IMR-90 (cell line): ENCODE measurements around the gene MEIS2. TPM values are rescaled to one million over a fixed set of nuclear protein-coding genes. Genes with fewer than 3 reads are reported as not detected.

Experiments
- ATAC-seq: fragments of 200-7000 bp; cut with Tn5 transposase; 2 replicates; pipeline ENCODE4 v1.9.1; 2020; ENCODE audit warnings: low read depth, mild to moderate bottlenecking, moderate library complexity
- BruUV-seq: library from RNA; stranded (reverse); fragments of 400-500 nt; replicated peaks from 2 replicates; lab custom pipeline; 2021; lab: Mats Ljungman, UMichigan
- CTCF ChIA-PET: fragments of 300-600 bp; formaldehyde crosslinking; extraction: SDS; loops from one replicate; lab custom pipeline; 2021; ENCODE audit warnings: antibody characterized with exemption; lab: Yijun Ruan, JAX
- POLR2A ChIA-PET: fragments of 300-600 bp; sonication (Branson Sonifier 250); formaldehyde crosslinking; loops from one replicate; lab custom pipeline; 2022; ENCODE audit warnings: antibody characterized with exemption; ENCODE audit not compliant: unreplicated experiment; lab: Charles Lee
- DNase-seq: peaks from one replicate; pipeline ENCODE4 v3.0.0; 2013
- H2AFZ ChIP-seq: replicated peaks from 2 replicates; pipeline ENCODE3; 2013; ENCODE audit warnings: low read length, mild to moderate bottlenecking; ENCODE audit not compliant: poor library complexity
- H2AK5ac ChIP-seq: 2 replicates; pipeline ENCODE4 v1.6.1; 2013; ENCODE audit warnings: low read depth, low read length, inconsistent platforms
- H2AK9ac ChIP-seq: replicated peaks from 2 replicates; pipeline ENCODE3; 2013; ENCODE audit warnings: mild to moderate bottlenecking, low read depth, low read length, moderate library complexity; ENCODE audit not compliant: poor library complexity
- H2BK120ac ChIP-seq: 2 replicates; pipeline ENCODE4 v1.6.1; 2013; ENCODE audit warnings: low read depth, low read length, inconsistent platforms
- H2BK15ac ChIP-seq: 3 replicates; pipeline ENCODE4 v1.6.1; 2013; ENCODE audit warnings: low read depth, low read length, inconsistent platforms
- H2BK20ac ChIP-seq: 2 replicates; pipeline ENCODE4 v1.6.1; 2013; ENCODE audit warnings: low read depth, mild to moderate bottlenecking, inconsistent platforms, low read length, moderate library complexity
- H2BK5ac ChIP-seq: 2 replicates; pipeline ENCODE4 v1.6.1; 2013; ENCODE audit warnings: mild to moderate bottlenecking, low read depth, low read length, inconsistent platforms; ENCODE audit not compliant: poor library complexity, severe bottlenecking
- H3K14ac ChIP-seq: replicated peaks from 2 replicates; pipeline ENCODE4 v1.6.1; 2013; ENCODE audit warnings: low read depth, low read length, inconsistent platforms
- H3K18ac ChIP-seq: 2 replicates; pipeline ENCODE4 v1.6.1; 2013; ENCODE audit warnings: low read depth, low read length, control low read depth
- H3K23ac ChIP-seq: 2 replicates; pipeline ENCODE4 v1.6.1; 2013; ENCODE audit warnings: low read depth, low read length, inconsistent platforms
- H3K27ac ChIP-seq: 2 replicates; pipeline ENCODE4 v1.5.1; 2013; ENCODE audit warnings: mild to moderate bottlenecking, control low read depth, low read length; ENCODE audit not compliant: insufficient read depth
- H3K27me3 ChIP-seq: 2 replicates; pipeline ENCODE4 v1.6.1; 2013; ENCODE audit warnings: low read length; ENCODE audit not compliant: control insufficient read depth, insufficient read depth
- H3K36me3 ChIP-seq: 2 replicates; pipeline ENCODE4 v1.6.1; 2013; ENCODE audit warnings: low read length, mixed read lengths; ENCODE audit not compliant: control insufficient read depth, insufficient read depth
- H3K4ac ChIP-seq: 2 replicates; pipeline ENCODE4 v1.6.1; 2013; ENCODE audit warnings: low read depth, low read length, inconsistent platforms
- H3K4me1 ChIP-seq: 2 replicates; pipeline ENCODE4 v1.6.1; 2013; ENCODE audit warnings: low read length, mixed read lengths; ENCODE audit not compliant: control insufficient read depth, insufficient read depth
- H3K4me2 ChIP-seq: 2 replicates; pipeline ENCODE4 v1.6.1; 2013; ENCODE audit warnings: low read depth, mild to moderate bottlenecking, control low read depth, low read length, moderate library complexity
- H3K4me3 ChIP-seq: 2 replicates; pipeline ENCODE4 v1.5.1; 2013; ENCODE audit warnings: low read depth, mild to moderate bottlenecking, control low read depth, low read length, moderate library complexity; ENCODE audit not compliant: insufficient read depth
- H3K56ac ChIP-seq: 2 replicates; pipeline ENCODE4 v1.6.1; 2013; ENCODE audit warnings: low read length, inconsistent platforms; ENCODE audit not compliant: insufficient read depth; ENCODE audit errors: extremely low read depth
- H3K79me1 ChIP-seq, 2 experiments: 2 replicates each; pipeline ENCODE4 v1.6.1; 2013; ENCODE audit warnings: low read length in 2 of 2, inconsistent platforms in 1 of 2, low read depth in 1 of 2
- H3K9ac ChIP-seq: 2 replicates; pipeline ENCODE4 v1.6.1; 2013; ENCODE audit warnings: low read depth, low read length, control low read depth
- H3K9me1 ChIP-seq: 2 replicates; pipeline ENCODE4 v1.6.1; 2013; ENCODE audit warnings: low read length, inconsistent platforms; ENCODE audit not compliant: insufficient read depth
- H3K9me3 ChIP-seq: 2 replicates; pipeline ENCODE4 v1.6.1; 2013; ENCODE audit warnings: low read length; ENCODE audit not compliant: control insufficient read depth, insufficient read depth
- H4K20me1 ChIP-seq: 2 replicates; pipeline ENCODE4 v1.6.1; 2013; ENCODE audit warnings: low read length, inconsistent platforms; ENCODE audit not compliant: insufficient read depth
- H4K5ac ChIP-seq: 2 replicates; pipeline ENCODE4 v1.6.1; 2013; ENCODE audit warnings: mild to moderate bottlenecking, low read depth, low read length, control low read depth
- H4K8ac ChIP-seq, 2 experiments: 2 replicates each; pipeline ENCODE4 v1.6.1; 2013; ENCODE audit warnings: low read depth in 2 of 2, low read length in 2 of 2, control low read depth in 1 of 2, inconsistent platforms in 1 of 2
- H4K91ac ChIP-seq: 2 replicates; pipeline ENCODE4 v1.6.1; 2013; ENCODE audit warnings: low read depth, low read length, inconsistent platforms; ENCODE audit not compliant: insufficient read depth
- BHLHE40 ChIP-seq: fragments of 150-350 bp; IDR thresholded peaks from 2 replicates; pipeline ENCODE4 v1.6.1; 2016; ENCODE audit warnings: mild to moderate bottlenecking, low read depth, low read length
- CEBPB ChIP-seq: IDR thresholded peaks from 2 replicates; pipeline ENCODE4 v1.6.1; 2012; ENCODE audit warnings: low read depth, low read length, improper control_type of control experiment
- CHD1 ChIP-seq: IDR thresholded peaks from 2 replicates; pipeline ENCODE4 v1.6.1; 2012; ENCODE audit warnings: low read depth, low read length, improper control_type of control experiment
- ELK1 ChIP-seq: fragments of 150-350 bp; IDR thresholded peaks from 2 replicates; pipeline ENCODE4 v1.6.1; 2016; ENCODE audit warnings: low read depth, mild to moderate bottlenecking, low read length, moderate library complexity, borderline replicate concordance
- FOS ChIP-seq: fragments of 150-350 bp; IDR thresholded peaks from 2 replicates; pipeline ENCODE4 v1.6.1; 2016; ENCODE audit warnings: low read depth, low read length
- MAFK ChIP-seq: IDR thresholded peaks from 2 replicates; pipeline ENCODE4 v1.6.1; 2012; ENCODE audit warnings: low read depth, low read length, improper control_type of control experiment
- MAZ ChIP-seq: IDR thresholded peaks from 2 replicates; pipeline ENCODE4 v1.6.1; 2012; ENCODE audit warnings: low read depth, mild to moderate bottlenecking, low read length, improper control_type of control experiment, moderate library complexity, borderline replicate concordance
- MXI1 ChIP-seq: IDR thresholded peaks from 2 replicates; pipeline ENCODE4 v1.6.1; 2012; ENCODE audit warnings: low read depth, mild to moderate bottlenecking, low read length, moderate library complexity, borderline replicate concordance
- NFE2L2 ChIP-seq: fragments of 150-350 bp; IDR thresholded peaks from 2 replicates; pipeline ENCODE4 v1.6.1; 2016; ENCODE audit warnings: low read depth, mild to moderate bottlenecking, low read length
- POLR2A ChIP-seq: IDR thresholded peaks from 2 replicates; pipeline ENCODE4 v1.6.1; 2012; ENCODE audit warnings: mild to moderate bottlenecking, low read depth, low read length
- RAD21 ChIP-seq: IDR thresholded peaks from 2 replicates; pipeline ENCODE4 v1.6.1; 2012; ENCODE audit warnings: low read length, improper control_type of control experiment
- RCOR1 ChIP-seq: IDR thresholded peaks from 2 replicates; pipeline ENCODE4 v1.6.1; 2012; ENCODE audit warnings: mild to moderate bottlenecking, low read length, improper control_type of control experiment; ENCODE audit not compliant: insufficient replicate concordance
- RFX5 ChIP-seq: IDR thresholded peaks from 2 replicates; pipeline ENCODE4 v1.8.0; 2012; ENCODE audit warnings: low read depth, mild to moderate bottlenecking, low read length, moderate library complexity
- SMC3 ChIP-seq: fragments of 150-350 bp; IDR thresholded peaks from 2 replicates; pipeline ENCODE4 v1.6.1; 2016; ENCODE audit warnings: low read depth, mild to moderate bottlenecking, antibody characterized with exemption, low read length, moderate library complexity
- USF2 ChIP-seq: fragments of 150-350 bp; IDR thresholded peaks from 2 replicates; pipeline ENCODE4 v1.6.1; 2017; ENCODE audit warnings: mild to moderate bottlenecking, antibody characterized with exemption, low read length, low read depth
- WGBS, 2 experiments: methylation state at CpG; one replicate each; pipeline versions ENCODE4 v1.1.5 to v1.1.7; 2013; ENCODE audit warnings: missing lambda C conversion rate in 2 of 2; ENCODE audit not compliant: insufficient read length in 1 of 2; ENCODE audit errors: extremely low coverage in 2 of 2; 5-methylcytosine and 5-hydroxymethylcytosine counted together
- dilution Hi-C: fragments of 300-500 bp; cut with HindIII; formaldehyde crosslinking; loops from one replicate; pipeline ENCODE4 v1.14.3; 2018; ENCODE audit warnings: low sequenced_read_pairs; ENCODE audit not compliant: unreplicated experiment
- in situ Hi-C: fragments of 300-500 bp; cut with MboI; formaldehyde crosslinking; loops from 3 replicates; pipeline ENCODE4 v1.14.3; 2019; ENCODE audit warnings: low sequenced_read_pairs, inconsistent platforms, mixed read lengths
- intact Hi-C: fragments of 100-400 bp; cut with micrococcal nuclease; formaldehyde crosslinking; loops from 2 replicates; pipeline ENCODE4 v1.10.0; 2022
- polyA plus RNA-seq, 3 experiments: library from polyadenylated mRNA; depleted of rRNA; stranded (reverse); fragments of >200 nt; gene quantifications; 2 replicates each; pipeline ENCODE4 v1.2.3, GENCODE V29; 2012; ENCODE audit warnings: low replicate concordance in 1 of 3
- total RNA-seq: library from RNA; depleted of rRNA; stranded (reverse); fragments of >200 nt; gene quantifications from 2 replicates; pipeline ENCODE4 v1.2.3, GENCODE V29; 2012
- TF ChIP-seq, protein P1 (sequence below): conservative IDR thresholded peaks from 2 replicates; pipeline ENCODE4 v1.5.1; 2012; ENCODE audit warnings: mild to moderate bottlenecking, low read depth, low read length, improper control_type of control experiment

The MEIS2 gene
- total and polyA plus RNA-seq, 2 of the 4 experiments (the other 2 are of a cell fraction): 70.1 to 71.3 TPM

DNA sequence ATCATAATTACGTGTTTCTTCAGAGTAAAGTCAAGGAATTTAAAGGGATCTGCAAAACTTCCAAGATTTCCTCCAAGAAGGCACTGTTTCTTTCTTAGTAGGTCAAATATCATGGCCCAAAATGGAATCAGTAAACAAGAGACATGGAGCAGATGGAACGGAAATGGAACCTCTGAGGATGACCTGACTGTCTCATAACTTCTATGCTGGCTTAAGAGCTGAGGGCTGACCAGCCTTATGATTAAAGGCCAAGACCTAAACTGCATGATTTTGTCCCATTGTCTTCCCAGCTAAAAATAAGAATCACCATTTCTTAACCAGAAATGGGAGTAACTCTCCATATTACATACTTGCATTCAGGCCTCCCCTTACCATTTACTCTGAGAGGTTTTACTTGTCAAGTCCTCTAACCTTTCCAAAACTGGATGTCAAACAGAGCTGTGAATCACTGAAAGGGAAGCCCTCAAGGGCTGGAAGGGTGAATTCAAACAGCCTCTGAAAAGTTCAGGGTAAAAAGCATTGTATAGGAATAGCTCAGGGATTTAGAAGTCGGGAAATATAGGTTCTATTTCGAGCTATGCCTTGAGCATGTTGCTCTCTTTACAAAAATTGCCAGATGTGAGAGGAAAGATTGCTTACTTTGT, 103.7 kb downstream of the MEIS2 start:
- BruUV-seq: no TSS peak
- in situ Hi-C loops: no loop called here
- no peak overlapping the region for H3K4ac ChIP-seq
- no peaks in the 10 kb centered on the region for H3K9me3 ChIP-seq
- H3K27ac ChIP-seq: no peak overlapping the region
- H3K23ac ChIP-seq: no peak overlapping the region
- no peak overlapping the region for H2AK5ac ChIP-seq
- H4K5ac ChIP-seq: no peak overlapping the region
- no peak overlapping the region for H2AFZ ChIP-seq
- peaks cover 3% of the 10 kb centered on the region; the same call in 1 of the 2 replicates for H3K36me3 ChIP-seq
- H3K4me3 ChIP-seq: no peak overlapping the region
- H4K8ac ChIP-seq: no peak overlapping the region
- H2BK5ac ChIP-seq: no peak overlapping the region
- ChIA-PET CTCF (interaction anchor here (0.5 kb wide), 2 partner anchors 10 to 1481 kb away, joined by 3 to 6 read pairs; no protein-coding TSS in a partner anchor), POLR2A (no interaction called here)
- H2BK20ac ChIP-seq: no peak overlapping the region
- DNase-seq (no peak), ATAC-seq (no peak)
- H3K79me1 ChIP-seq: peaks cover 0 to 15% of the 10 kb centered on the region in 2 experiments; a peak in 3 of 4 replicates
- H3K27me3 ChIP-seq: no peaks in the 10 kb centered on the region
- H4K20me1 ChIP-seq: no peaks in the 10 kb centered on the region
- no peak overlapping the region for H4K91ac ChIP-seq
- H3K4me2 ChIP-seq: no peak overlapping the region
- TF ChIP-seq RAD21 (no peak), FOS (no peak), RFX5 (no peak), MAZ (no peak), MAFK (no peak), NFE2L2 (no peak), RCOR1 (no peak), ELK1 (no peak), SMC3 (no peak), USF2 (no peak), POLR2A (no peak), MXI1 (no peak), BHLHE40 (no peak), CEBPB (no peak), CHD1 (no peak)
- TF ChIP-seq, protein P1, sequence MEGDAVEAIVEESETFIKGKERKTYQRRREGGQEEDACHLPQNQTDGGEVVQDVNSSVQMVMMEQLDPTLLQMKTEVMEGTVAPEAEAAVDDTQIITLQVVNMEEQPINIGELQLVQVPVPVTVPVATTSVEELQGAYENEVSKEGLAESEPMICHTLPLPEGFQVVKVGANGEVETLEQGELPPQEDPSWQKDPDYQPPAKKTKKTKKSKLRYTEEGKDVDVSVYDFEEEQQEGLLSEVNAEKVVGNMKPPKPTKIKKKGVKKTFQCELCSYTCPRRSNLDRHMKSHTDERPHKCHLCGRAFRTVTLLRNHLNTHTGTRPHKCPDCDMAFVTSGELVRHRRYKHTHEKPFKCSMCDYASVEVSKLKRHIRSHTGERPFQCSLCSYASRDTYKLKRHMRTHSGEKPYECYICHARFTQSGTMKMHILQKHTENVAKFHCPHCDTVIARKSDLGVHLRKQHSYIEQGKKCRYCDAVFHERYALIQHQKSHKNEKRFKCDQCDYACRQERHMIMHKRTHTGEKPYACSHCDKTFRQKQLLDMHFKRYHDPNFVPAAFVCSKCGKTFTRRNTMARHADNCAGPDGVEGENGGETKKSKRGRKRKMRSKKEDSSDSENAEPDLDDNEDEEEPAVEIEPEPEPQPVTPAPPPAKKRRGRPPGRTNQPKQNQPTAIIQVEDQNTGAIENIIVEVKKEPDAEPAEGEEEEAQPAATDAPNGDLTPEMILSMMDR: no peak
- WGBS, 2 experiments: 83% methylated on average over 1 of the region's 4 CpGs; no CpG with 5 or more reads in 1 of the 2 experiments
- intact Hi-C loops: no loop called here
- H3K9me1 ChIP-seq: no peaks in the 10 kb centered on the region
- no peak overlapping the region for H2BK15ac ChIP-seq
- dilution Hi-C loops: no loop called here
- H3K9ac ChIP-seq: no peak overlapping the region
- H2AK9ac ChIP-seq: no peak overlapping the region
- H3K56ac ChIP-seq: no peak overlapping the region
- H2BK120ac ChIP-seq: no peak overlapping the region
- no peak overlapping the region for H3K14ac ChIP-seq
- H3K18ac ChIP-seq: no peak overlapping the region
- H3K4me1 ChIP-seq: 0 out of 2 replicates have a peak, but pooled peaks cover 2% of the 10 kb centered on the region
